ENCODE data around the gene SLC46A3. TPM values are rescaled to one million over a fixed set of nuclear protein-coding genes. Genes with fewer than 3 reads are reported as not detected.
"Not testable (repeated sequence)": the region's sequence is repeated elsewhere in the genome, so short reads cannot be mapped to it uniquely, and the experiment has no call there.

The SLC46A3 gene
- total RNA-seq, 1 donor from 2014 or later = 22.1 TPM

GRCh38 chr13:28683169-28683568, 35.6 kb downstream of the SLC46A3 start:
- not testable (repeated sequence) for DNase-seq (ENCODE audit: low read depth)

GRCh38 chr13:28680541-28680940, 38.2 kb downstream of the SLC46A3 start:
- no peak for DNase-seq (ENCODE audit: low read depth)

GRCh38 chr13:28679628-28680027, 39.1 kb downstream of the SLC46A3 start:
- peak; percentile 48 for DNase-seq (ENCODE audit: low read depth)

- DNase-seq (ENCODE audit: low read depth) = no peak
Observed at GRCh38 chr13:28678809-28679208, 40.0 kb downstream of the SLC46A3 start.

- DNase-seq (ENCODE audit: low read depth) = no peak
Observed at GRCh38 chr13:28671126-28671792, 47.5 kb downstream of the SLC46A3 start.

GRCh38 chr13:28666897-28667488, 51.8 kb downstream of the SLC46A3 start:
- no peak for DNase-seq (ENCODE audit: low read depth)

- DNase-seq (ENCODE audit: low read depth) = peak; percentile 72
Observed at GRCh38 chr13:28659621-28659970, 59.2 kb downstream of the SLC46A3 start.

- DNase-seq (ENCODE audit: low read depth) = peak; percentile 67
Observed at GRCh38 chr13:28658796-28659620, 59.8 kb downstream of the SLC46A3 start, which contains the start of gene POMP. POMP (plus strand) TSS chr13:28659130; CDS start chr13:28659185, 55 bp downstream.

GRCh38 chr13:28658539-28658795, 60.3 kb downstream of the SLC46A3 start:
- no peak for DNase-seq (ENCODE audit: low read depth)

- DNase-seq (ENCODE audit: low read depth) = no peak
Observed at GRCh38 chr13:28657784-28658538, 60.8 kb downstream of the SLC46A3 start.

GRCh38 chr13:28655561-28655960, 63.2 kb downstream of the SLC46A3 start:
- DNase-seq (ENCODE audit: low read depth) = no peak

GRCh38 chr13:28654276-28654675, 64.5 kb downstream of the SLC46A3 start:
- DNase-seq (ENCODE audit: low read depth) = no peak

GRCh38 chr13:28653111-28653510, 65.7 kb downstream of the SLC46A3 start:
- no peak for DNase-seq (ENCODE audit: low read depth)

GRCh38 chr13:28651810-28652401, 66.9 kb downstream of the SLC46A3 start:
- DNase-seq (ENCODE audit: low read depth) = no peak

GRCh38 chr13:28650284-28650683, 68.5 kb downstream of the SLC46A3 start:
- DNase-seq (ENCODE audit: low read depth) = no peak

Other genes starting within 250 kb of the SLC46A3 start
- 0.05 and 3.1 TPM in 2 replicates for gene FLT1, start 223.8 kb downstream of the SLC46A3 start, total RNA-seq
- 102 and 204 TPM in 2 replicates for gene POMP, start 59.8 kb downstream of the SLC46A3 start, total RNA-seq
- under 0.01 TPM in 1 of 2 replicates, not detected in the other for gene MTUS2, start 101.4 kb upstream of the SLC46A3 start, total RNA-seq

Measured in renal cortical epithelial cell (primary cell).